Progenitor cell of endocrine pancreas (in vitro differentiated cells): ENCODE results near the gene NQO1. TPM values are rescaled to one million over a fixed set of nuclear protein-coding genes. Genes with fewer than 3 reads are reported as not detected.
A peak's percentile ranks its signal among the peaks of the same experiment; 100 is the strongest.

Experiments used
- DNase-seq: peaks from one replicate; pipeline ENCODE4 v3.0.0; 2021; ENCODE audit warnings: low spot score; ENCODE audit not compliant: unreplicated experiment
- H3K27ac Mint-ChIP-seq: 2 replicates; pipeline ENCODE4 v1.8.0; 2021; ENCODE audit warnings: mild to moderate bottlenecking, moderate library complexity, mixed read lengths
- H3K27me3 Mint-ChIP-seq: 2 replicates; pipeline ENCODE4 v1.8.0; 2021; ENCODE audit warnings: mixed read lengths
- H3K36me3 Mint-ChIP-seq: 2 replicates; pipeline ENCODE4 v1.8.0; 2022; ENCODE audit warnings: mixed read lengths; ENCODE audit not compliant: insufficient read depth
- H3K4me1 Mint-ChIP-seq: 2 replicates; pipeline ENCODE4 v1.8.0; 2021; ENCODE audit warnings: low read depth, mixed read lengths
- H3K4me3 Mint-ChIP-seq: 2 replicates; pipeline ENCODE4 v1.8.0; 2021; ENCODE audit warnings: low read depth, mild to moderate bottlenecking, moderate library complexity, mixed read lengths
- H3K9me3 Mint-ChIP-seq: 2 replicates; pipeline ENCODE4 v1.8.0; 2021; ENCODE audit warnings: low read depth, mixed read lengths
- total RNA-seq: library from RNA; stranded (reverse); gene quantifications from 2 replicates; pipeline ENCODE4 v1.2.1, GENCODE V29; 2021
- TF ChIP-seq, protein P1 (sequence below): fragments of 200-600 bp; sonication (generic); IDR thresholded peaks from one replicate; pipeline ENCODE4 v1.5.0; 2021; ENCODE audit warnings: antibody characterized with exemption, mild to moderate bottlenecking; ENCODE audit not compliant: unreplicated experiment

The NQO1 gene
- total RNA-seq, 1 donor from 2014 or later = 175 TPM

- peak overlapping the region; percentile 85 for H3K4me3 Mint-ChIP-seq
- peaks cover 11% of the 10 kb centered on the region for H3K36me3 Mint-ChIP-seq
- no peaks in the 10 kb centered on the region for H3K27me3 Mint-ChIP-seq
- no peaks in the 10 kb centered on the region for H3K9me3 Mint-ChIP-seq
- peak overlapping the region; percentile 100 for H3K27ac Mint-ChIP-seq
- DNase-seq = no peak
- peaks cover 50% of the 10 kb centered on the region for H3K4me1 Mint-ChIP-seq
- TF ChIP-seq, protein P1, sequence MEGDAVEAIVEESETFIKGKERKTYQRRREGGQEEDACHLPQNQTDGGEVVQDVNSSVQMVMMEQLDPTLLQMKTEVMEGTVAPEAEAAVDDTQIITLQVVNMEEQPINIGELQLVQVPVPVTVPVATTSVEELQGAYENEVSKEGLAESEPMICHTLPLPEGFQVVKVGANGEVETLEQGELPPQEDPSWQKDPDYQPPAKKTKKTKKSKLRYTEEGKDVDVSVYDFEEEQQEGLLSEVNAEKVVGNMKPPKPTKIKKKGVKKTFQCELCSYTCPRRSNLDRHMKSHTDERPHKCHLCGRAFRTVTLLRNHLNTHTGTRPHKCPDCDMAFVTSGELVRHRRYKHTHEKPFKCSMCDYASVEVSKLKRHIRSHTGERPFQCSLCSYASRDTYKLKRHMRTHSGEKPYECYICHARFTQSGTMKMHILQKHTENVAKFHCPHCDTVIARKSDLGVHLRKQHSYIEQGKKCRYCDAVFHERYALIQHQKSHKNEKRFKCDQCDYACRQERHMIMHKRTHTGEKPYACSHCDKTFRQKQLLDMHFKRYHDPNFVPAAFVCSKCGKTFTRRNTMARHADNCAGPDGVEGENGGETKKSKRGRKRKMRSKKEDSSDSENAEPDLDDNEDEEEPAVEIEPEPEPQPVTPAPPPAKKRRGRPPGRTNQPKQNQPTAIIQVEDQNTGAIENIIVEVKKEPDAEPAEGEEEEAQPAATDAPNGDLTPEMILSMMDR = no peak
Observed at GRCh38 chr16:69724414-69724873, 1.9 kb downstream of the NQO1 start.

DNA sequence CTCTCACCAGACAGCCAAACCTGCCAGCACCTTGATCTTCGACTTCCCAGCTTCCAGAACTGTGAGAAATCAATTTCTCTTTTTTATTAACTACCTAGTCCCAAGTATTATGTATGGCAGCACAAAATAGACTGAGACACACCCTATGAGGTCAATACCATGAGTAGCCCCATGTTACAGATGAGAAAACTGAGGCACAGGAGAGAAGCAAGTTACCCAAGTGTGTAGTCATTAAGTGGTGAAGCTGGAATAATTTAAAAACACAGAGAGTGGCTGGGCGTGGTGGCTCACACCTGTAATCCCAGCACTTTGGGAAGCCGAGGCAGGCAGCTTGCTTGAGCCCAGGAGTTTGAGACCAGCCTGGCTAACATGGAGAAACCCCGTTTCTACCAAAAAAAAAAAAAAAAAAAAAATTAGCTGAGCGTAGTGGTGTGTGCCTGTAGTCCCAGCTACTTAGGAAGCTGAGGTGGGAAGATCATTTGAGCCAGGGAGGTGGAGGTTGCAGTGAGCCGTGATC, 4.9 kb downstream of the NQO1 start:
- no peaks in the 10 kb centered on the region for H3K9me3 Mint-ChIP-seq
- peak overlapping the region; percentile 86 for H3K27ac Mint-ChIP-seq
- peak overlapping the region; percentile 49 for H3K4me3 Mint-ChIP-seq
- no peak for DNase-seq
- H3K36me3 Mint-ChIP-seq = peaks cover 22% of the 10 kb centered on the region
- TF ChIP-seq, protein P1 = no peak
- H3K4me1 Mint-ChIP-seq = peaks cover 37% of the 10 kb centered on the region
- H3K27me3 Mint-ChIP-seq = no peaks in the 10 kb centered on the region

- peaks cover 32% of the 10 kb centered on the region for H3K4me1 Mint-ChIP-seq
- no peak overlapping the region for H3K4me3 Mint-ChIP-seq
- DNase-seq = no peak
- H3K9me3 Mint-ChIP-seq = no peaks in the 10 kb centered on the region
- H3K27ac Mint-ChIP-seq = peak overlapping the region; percentile 86
- H3K36me3 Mint-ChIP-seq = peaks cover 22% of the 10 kb centered on the region
- no peaks in the 10 kb centered on the region for H3K27me3 Mint-ChIP-seq
- TF ChIP-seq, protein P1 = no peak
Observed at GRCh38 chr16:69720822-69721430, 5.4 kb downstream of the NQO1 start.

GRCh38 chr16:69718111-69718764, 8.1 kb downstream of the NQO1 start:
- no peaks in the 10 kb centered on the region for H3K27me3 Mint-ChIP-seq
- peaks cover 22% of the 10 kb centered on the region for H3K36me3 Mint-ChIP-seq
- DNase-seq = no peak
- H3K4me3 Mint-ChIP-seq = no peak overlapping the region
- peak overlapping the region; percentile 71 for H3K27ac Mint-ChIP-seq
- peaks cover 17% of the 10 kb centered on the region for H3K4me1 Mint-ChIP-seq
- TF ChIP-seq, protein P1 = no peak
- H3K9me3 Mint-ChIP-seq = no peaks in the 10 kb centered on the region

DNA sequence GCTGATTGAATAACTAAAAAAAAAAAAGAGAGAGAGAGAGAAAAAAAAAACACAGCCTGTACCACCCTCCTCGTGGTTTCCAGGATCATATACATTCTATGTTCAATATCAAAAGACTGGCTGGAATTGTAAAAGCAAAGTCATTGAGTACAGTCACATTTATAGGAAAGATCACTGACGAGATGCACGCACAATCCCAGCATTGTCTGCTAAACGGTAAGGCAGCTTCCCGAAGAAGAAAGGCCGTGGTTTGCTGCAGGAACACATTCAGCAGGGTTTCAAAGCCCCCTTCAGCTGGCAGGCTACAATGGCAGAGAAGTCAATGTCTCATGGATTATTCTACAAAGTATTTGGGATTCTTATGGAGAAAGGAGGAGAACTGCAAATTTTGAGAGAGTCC, 9.3 kb downstream of the NQO1 start:
- Mint-ChIP-seq H3K4me3 (no peak overlapping the region), H3K36me3 (peaks cover 18% of the 10 kb centered on the region), H3K9me3 (no peaks in the 10 kb centered on the region), H3K27me3 (no peaks in the 10 kb centered on the region), H3K27ac (no peak overlapping the region), H3K4me1 (peaks cover 7% of the 10 kb centered on the region)
- DNase-seq = no peak
- TF ChIP-seq, protein P1 = no peak
